NB4 (cell line): ENCODE data around the gene BRD2.
A peak's percentile ranks its signal among the peaks of the same experiment; 100 is the strongest.

Experiments used
- DNase-seq: peaks from one replicate; pipeline ENCODE4 v3.0.0; 2010; ENCODE audit warnings: low read depth
- H3K4me3 ChIP-seq: one replicate; pipeline ENCODE4 v1.5.1; 2011; ENCODE audit warnings: mild to moderate bottlenecking, low read depth, low read length, moderate library complexity
- MYC ChIP-seq: IDR thresholded peaks from 2 replicates; pipeline ENCODE4 v1.6.1; 2011; ENCODE audit warnings: low read depth, low read length
- POLR2A ChIP-seq: IDR thresholded peaks from 2 replicates; pipeline ENCODE4 v1.6.1; 2011; ENCODE audit warnings: mild to moderate bottlenecking; ENCODE audit not compliant: insufficient read length; ENCODE audit errors: extremely low read depth
- TF ChIP-seq, protein P1 (sequence below): IDR thresholded peaks from one replicate; pipeline ENCODE4 v1.5.1; 2012; ENCODE audit warnings: low read depth, low read length
- TF ChIP-seq, protein P2 (sequence below): IDR thresholded peaks from 2 replicates; pipeline ENCODE4 v1.6.1; 2011; ENCODE audit warnings: low read depth, low read length

Gene BRD2

DNA sequence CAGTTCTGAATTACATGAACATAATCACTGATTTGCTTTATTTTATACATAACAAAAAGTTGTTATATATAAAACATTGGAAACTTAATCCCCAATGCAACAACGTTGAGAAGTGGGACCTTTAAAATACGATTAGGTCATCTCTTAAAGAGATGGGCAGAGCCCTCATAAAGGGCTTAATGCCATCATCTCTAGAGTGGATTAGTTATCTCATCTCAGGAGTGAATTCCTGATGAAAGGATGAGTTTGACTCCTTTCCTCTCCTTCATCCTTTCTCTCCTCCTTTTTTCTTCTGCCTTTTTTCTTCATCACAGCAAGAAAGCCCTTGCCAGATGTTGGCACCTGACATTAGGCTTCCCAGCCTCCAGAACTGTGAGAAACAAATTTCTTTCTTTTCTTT, 27.1 kb downstream of the BRD2 start:
- no peak for DNase-seq
- no peak overlapping the region for H3K4me3 ChIP-seq
- TF ChIP-seq POLR2A, result no peak
- TF ChIP-seq, protein P1, sequence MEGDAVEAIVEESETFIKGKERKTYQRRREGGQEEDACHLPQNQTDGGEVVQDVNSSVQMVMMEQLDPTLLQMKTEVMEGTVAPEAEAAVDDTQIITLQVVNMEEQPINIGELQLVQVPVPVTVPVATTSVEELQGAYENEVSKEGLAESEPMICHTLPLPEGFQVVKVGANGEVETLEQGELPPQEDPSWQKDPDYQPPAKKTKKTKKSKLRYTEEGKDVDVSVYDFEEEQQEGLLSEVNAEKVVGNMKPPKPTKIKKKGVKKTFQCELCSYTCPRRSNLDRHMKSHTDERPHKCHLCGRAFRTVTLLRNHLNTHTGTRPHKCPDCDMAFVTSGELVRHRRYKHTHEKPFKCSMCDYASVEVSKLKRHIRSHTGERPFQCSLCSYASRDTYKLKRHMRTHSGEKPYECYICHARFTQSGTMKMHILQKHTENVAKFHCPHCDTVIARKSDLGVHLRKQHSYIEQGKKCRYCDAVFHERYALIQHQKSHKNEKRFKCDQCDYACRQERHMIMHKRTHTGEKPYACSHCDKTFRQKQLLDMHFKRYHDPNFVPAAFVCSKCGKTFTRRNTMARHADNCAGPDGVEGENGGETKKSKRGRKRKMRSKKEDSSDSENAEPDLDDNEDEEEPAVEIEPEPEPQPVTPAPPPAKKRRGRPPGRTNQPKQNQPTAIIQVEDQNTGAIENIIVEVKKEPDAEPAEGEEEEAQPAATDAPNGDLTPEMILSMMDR, result no peak
- TF ChIP-seq MYC, result no peak
- TF ChIP-seq, protein P2, sequence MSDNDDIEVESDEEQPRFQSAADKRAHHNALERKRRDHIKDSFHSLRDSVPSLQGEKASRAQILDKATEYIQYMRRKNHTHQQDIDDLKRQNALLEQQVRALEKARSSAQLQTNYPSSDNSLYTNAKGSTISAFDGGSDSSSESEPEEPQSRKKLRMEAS, result no peak

DNA sequence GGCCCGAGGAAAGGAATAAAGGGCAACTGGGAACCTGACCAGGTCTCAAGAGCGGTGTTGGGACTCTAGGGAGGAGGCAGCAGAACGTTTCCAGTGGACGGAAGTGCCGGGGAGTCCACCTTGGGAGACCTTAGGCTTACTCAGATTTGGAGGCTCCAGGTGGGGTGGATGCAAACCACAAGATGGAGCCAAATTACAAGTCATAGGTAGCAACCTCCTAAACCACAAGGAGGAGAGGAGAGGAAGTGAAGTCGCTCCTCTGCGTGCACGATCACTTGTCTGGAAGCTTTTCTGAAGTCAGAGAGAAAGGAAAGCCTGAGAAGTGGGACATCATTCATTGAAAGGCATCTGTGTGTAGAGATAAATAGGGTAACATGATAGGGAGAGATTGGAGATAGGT, 31.7 kb downstream of the BRD2 start:
- DNase-seq, result peak; percentile 36
- H3K4me3 ChIP-seq, result no peak overlapping the region
- TF ChIP-seq, protein P1, result no peak
- TF ChIP-seq POLR2A (no peak), MYC (no peak)
- TF ChIP-seq, protein P2, result no peak

DNA sequence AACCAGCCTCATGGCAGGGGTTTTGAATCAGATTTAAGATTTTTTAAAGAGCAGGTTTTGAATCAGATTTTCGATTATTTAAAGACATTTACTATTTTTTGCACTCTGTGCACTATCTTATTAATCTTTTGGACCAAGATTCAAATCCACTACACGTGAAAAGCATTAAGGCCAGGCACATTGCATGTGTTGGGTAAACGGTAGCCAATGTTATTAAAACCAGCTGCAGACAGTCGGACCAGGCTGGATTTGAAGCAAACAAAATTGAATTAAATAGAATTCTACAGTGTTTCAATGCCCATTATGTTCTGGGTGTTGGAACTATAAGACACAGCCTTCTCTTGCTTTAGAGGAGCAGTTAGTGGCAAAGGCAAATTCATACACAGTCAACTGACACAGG, 33.3 kb downstream of the BRD2 start:
- TF ChIP-seq, protein P2, result no peak
- TF ChIP-seq, protein P1, result no peak
- TF ChIP-seq MYC (no peak), POLR2A (no peak)
- H3K4me3 ChIP-seq, result no peak overlapping the region
- DNase-seq, result no peak

DNA sequence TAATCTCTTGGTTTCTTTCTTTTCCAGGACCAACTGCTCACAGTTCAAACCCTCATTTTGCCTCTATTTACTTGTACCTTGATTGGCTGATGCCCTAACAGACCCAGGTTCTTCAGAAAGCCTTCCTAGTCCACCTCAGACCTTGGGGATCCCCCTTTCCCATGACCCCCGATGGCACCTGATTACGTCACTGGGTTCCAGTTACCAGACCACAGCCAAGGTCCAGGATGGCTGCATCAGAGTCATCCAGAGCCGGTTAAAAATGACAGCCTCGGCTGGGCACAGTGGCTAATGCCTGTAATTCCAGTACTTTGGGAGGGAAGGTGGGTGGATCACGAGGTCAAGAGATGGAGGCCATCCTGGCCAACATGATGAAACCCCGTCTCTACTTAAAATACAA, 36.5 kb downstream of the BRD2 start:
- no peak overlapping the region for H3K4me3 ChIP-seq
- TF ChIP-seq MYC, result no peak
- no peak for TF ChIP-seq POLR2A
- TF ChIP-seq, protein P2, result no peak
- TF ChIP-seq, protein P1, result no peak
- no peak for DNase-seq

DNA sequence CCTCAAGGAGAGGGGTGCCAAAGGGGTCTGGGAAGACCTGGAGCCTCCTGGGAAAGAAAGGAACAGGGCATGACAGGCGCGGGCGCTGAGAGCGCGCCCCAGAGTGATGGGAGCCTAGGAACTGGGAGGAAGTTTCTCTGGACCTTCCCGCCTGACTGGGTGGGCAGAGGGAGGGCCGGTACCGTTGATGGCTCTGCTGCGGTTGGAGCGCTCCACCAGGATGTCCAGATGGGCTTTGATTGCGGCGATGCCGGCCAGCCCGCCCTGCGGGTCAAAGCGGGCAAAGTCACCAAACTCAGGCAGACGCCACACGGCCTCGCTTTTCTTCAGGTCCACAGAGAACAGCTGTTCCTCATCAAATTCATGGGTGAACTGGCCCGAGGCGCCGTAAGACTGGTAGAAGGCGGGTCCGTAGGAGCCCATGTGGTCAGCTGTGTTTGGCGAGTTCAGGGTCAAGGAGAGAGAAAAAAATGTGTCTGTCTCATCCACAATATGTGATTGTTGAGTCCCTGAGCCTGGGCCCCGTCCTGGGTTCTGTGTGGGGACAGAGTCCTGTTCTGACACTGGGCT, 39.5 kb downstream of the BRD2 start:
- no peak for TF ChIP-seq MYC
- no peak overlapping the region for H3K4me3 ChIP-seq
- DNase-seq, result no peak

DNA sequence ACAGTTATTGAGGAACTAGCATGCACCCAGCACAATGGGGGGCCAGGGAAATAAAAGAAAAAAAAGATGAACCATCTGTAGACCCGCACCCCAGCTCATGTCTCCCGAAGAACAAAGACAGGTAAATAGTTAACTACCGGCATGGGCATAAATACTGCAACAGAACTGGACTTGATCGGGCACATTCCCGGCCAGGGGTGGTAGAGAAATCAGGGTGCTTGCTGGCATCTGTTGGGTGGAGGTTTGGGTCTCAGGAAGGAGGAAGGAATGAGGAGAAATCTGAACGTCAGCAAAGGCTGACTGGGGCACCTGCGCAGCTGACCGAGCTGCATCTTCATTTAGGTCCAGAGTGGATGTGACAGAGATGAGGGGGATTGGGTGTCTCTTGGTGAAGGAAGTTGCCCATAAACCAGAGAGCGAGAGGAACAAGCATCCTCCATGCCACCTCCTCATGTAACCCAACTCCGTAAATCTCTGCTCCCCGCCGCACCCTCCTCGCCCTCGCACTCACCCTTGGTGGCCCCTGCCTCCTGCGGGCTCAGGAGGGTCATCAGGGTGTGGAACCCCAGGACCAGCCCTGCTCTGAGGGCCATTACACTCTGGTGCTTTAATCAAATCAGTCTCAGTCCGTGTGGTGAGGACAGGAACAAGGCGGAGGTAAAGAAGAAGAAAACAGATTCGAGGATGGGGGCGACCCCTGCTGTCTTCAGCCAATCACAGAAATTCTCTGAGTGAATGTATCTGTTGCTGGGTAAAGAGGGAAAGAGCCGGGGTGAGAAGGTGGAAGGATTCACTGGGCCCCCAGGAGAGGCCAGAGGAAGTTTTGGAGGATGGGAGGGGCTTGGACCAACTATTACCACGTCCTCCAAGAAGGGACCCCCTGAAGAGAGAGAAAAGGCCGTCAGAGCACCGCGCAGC, 40.8 kb downstream of the BRD2 start, which contains the start of gene HLA-DOA:
HLA-DOA (minus strand) TSS at position 648 of the 918 bp plus-strand sequence.
- TF ChIP-seq, protein P1, result no peak
- TF ChIP-seq MYC, result no peak
- TF ChIP-seq, protein P2, result no peak
- no peak within 1 kb of the TSS for H3K4me3 ChIP-seq
- DNase-seq, result peak; percentile 17
